Fibroblast of lung (primary cell): Measurements from ENCODE around the gene PTGFRN. TPM values are rescaled to one million over a fixed set of nuclear protein-coding genes. Genes with fewer than 3 reads are reported as not detected.

ENCODE experiments used
- DNase-seq, 2 donors: peaks; one replicate each; pipeline versions ENCODE4 v3.0.0 to v3.0.0-alpha.2; 2010; ENCODE audit warnings: low read depth in 2 of 2
- H2AFZ ChIP-seq: 2 replicates; pipeline ENCODE4 v1.5.1; 2012; ENCODE audit warnings: low read length, control low read depth, inconsistent platforms
- H3K27ac ChIP-seq: 2 replicates; pipeline ENCODE4 v1.5.1; 2011; ENCODE audit warnings: low read length, control low read depth; ENCODE audit not compliant: insufficient read depth
- H3K27me3 ChIP-seq: 2 replicates; pipeline ENCODE4 v1.5.1; 2011; ENCODE audit warnings: mild to moderate bottlenecking, low read length; ENCODE audit not compliant: control insufficient read depth, insufficient read depth
- H3K36me3 ChIP-seq: 2 replicates; pipeline ENCODE4 v1.5.1; 2011; ENCODE audit warnings: low read length; ENCODE audit not compliant: control insufficient read depth, insufficient read depth
- H3K4me1 ChIP-seq: 2 replicates; pipeline ENCODE4 v1.5.1; 2011; ENCODE audit warnings: low read length; ENCODE audit not compliant: control insufficient read depth, insufficient read depth; ENCODE audit errors: extremely low read depth
- H3K4me2 ChIP-seq: 2 replicates; pipeline ENCODE4 v1.5.1; 2011; ENCODE audit warnings: low read length, control low read depth; ENCODE audit not compliant: insufficient read depth; ENCODE audit errors: extremely low read depth
- H3K4me3 ChIP-seq, 4 experiments: fragments of 200-600 bp in 1 of 4; sonication (generic) in 1 of 4; replicated peaks in 1 of 4; 2 replicates each; pipeline ENCODE4 v1.5.1; 2011 to 2016; ENCODE audit warnings: low read length in 4 of 4, low read depth in 3 of 4, mild to moderate bottlenecking in 3 of 4, control low read depth in 2 of 4, inconsistent platforms in 1 of 4, mixed read lengths in 1 of 4; ENCODE audit not compliant: insufficient read depth in 1 of 4; ENCODE audit errors: control extremely low read depth in 1 of 4
- H3K79me2 ChIP-seq: 2 replicates; pipeline ENCODE4 v1.5.1; 2012; ENCODE audit warnings: mild to moderate bottlenecking, low read length, inconsistent platforms; ENCODE audit not compliant: control insufficient read depth, insufficient read depth
- H3K9ac ChIP-seq: 2 replicates; pipeline ENCODE4 v1.5.1; 2011; ENCODE audit warnings: mild to moderate bottlenecking, low read length, control low read depth; ENCODE audit not compliant: insufficient read depth
- H3K9me3 ChIP-seq: 2 replicates; pipeline ENCODE4 v1.5.1; 2012; ENCODE audit warnings: low read depth, low read length; ENCODE audit not compliant: control insufficient read depth, insufficient read depth
- H4K20me1 ChIP-seq: 2 replicates; pipeline ENCODE4 v1.5.1; 2011; ENCODE audit warnings: low read length; ENCODE audit not compliant: control insufficient read depth, insufficient read depth; ENCODE audit errors: extremely low read depth
- CTCF ChIP-seq, 2 donors: IDR thresholded peaks in 1 of 2; conservative IDR thresholded peaks in 1 of 2; 1 replicate in 1 of 2; 2 replicates in 1 of 2; pipeline ENCODE4 v1.5.1; 2011 to 2012; ENCODE audit warnings: low read length in 2 of 2, control low read depth in 1 of 2, inconsistent platforms in 1 of 2, low read depth in 1 of 2, mild to moderate bottlenecking in 1 of 2
- EZH2 ChIP-seq: IDR thresholded peaks from 2 replicates; pipeline ENCODE4 v1.5.1; 2012; ENCODE audit warnings: low read length, control low read depth, mild to moderate bottlenecking; ENCODE audit errors: missing control alignments
- polyA plus RNA-seq, 2 donors: library from polyadenylated mRNA; depleted of rRNA in 1 of 2; stranded (reverse) in 1 of 2; unstranded in 1 of 2; fragments of >200 nt; gene quantifications; 2 replicates each; pipeline ENCODE4 v1.2.1, GENCODE V29; 2011 to 2012; ENCODE audit warnings: missing spikeins in 1 of 2
- total RNA-seq: library from RNA; depleted of rRNA; stranded (reverse); fragments of >200 nt; gene quantifications from 2 replicates; pipeline ENCODE4 v1.2.1, GENCODE V29; 2014

PTGFRN gene
- total and polyA plus RNA-seq, 2 donors (not counting 1 experiment from before 2014, with no cell fraction given), result 0.72 to 1.2 TPM

GRCh38 chr1:116987256-116987555 is 77.5 kb downstream of the PTGFRN start:
- Histone ChIP-seq H3K9ac (no peak overlapping the region), H3K4me2 (no peak overlapping the region), H3K27me3 (no peaks in the 10 kb centered on the region), H3K4me1 (peaks cover 2% of the 10 kb centered on the region), H3K36me3 (no peaks in the 10 kb centered on the region), H3K9me3 (no peaks in the 10 kb centered on the region), H2AFZ (no peak overlapping the region), H3K79me2 (no peaks in the 10 kb centered on the region), H4K20me1 (no peaks in the 10 kb centered on the region), H3K27ac (no peak overlapping the region), H3K4me3 (no peak overlapping the region)
- TF ChIP-seq EZH2, result no peak
- TF ChIP-seq CTCF (conservative IDR thresholded peaks at IDR 0.05 in 1 of 2, IDR thresholded peaks at IDR 0.05 in 1 of 2; ENCODE audit: low read depth in 1 of 2, low read length in 2 of 2), result no peak
- no peak for DNase-seq

GRCh38 chr1:116988248-116988647 is 78.5 kb downstream of the PTGFRN start:
- DNase-seq, result peak; percentile 8 to 80
- Histone ChIP-seq H3K27me3 (no peaks in the 10 kb centered on the region), H3K9ac (no peak overlapping the region), H3K4me1 (peaks cover 2% of the 10 kb centered on the region), H3K27ac (no peak overlapping the region), H3K4me2 (no peak overlapping the region), H3K79me2 (no peaks in the 10 kb centered on the region), H3K9me3 (no peaks in the 10 kb centered on the region), H3K36me3 (no peaks in the 10 kb centered on the region), H3K4me3 (no peak overlapping the region), H2AFZ (no peak overlapping the region), H4K20me1 (no peaks in the 10 kb centered on the region)
- TF ChIP-seq CTCF (conservative IDR thresholded peaks at IDR 0.05 in 1 of 2, IDR thresholded peaks at IDR 0.05 in 1 of 2; ENCODE audit: low read depth in 1 of 2, low read length in 2 of 2) (no peak), EZH2 (no peak)

- Histone ChIP-seq H3K9ac (no peak overlapping the region), H3K79me2 (no peaks in the 10 kb centered on the region), H2AFZ (no peak overlapping the region), H3K4me1 (peaks cover 2% of the 10 kb centered on the region), H3K4me2 (no peak overlapping the region), H3K36me3 (no peaks in the 10 kb centered on the region), H4K20me1 (no peaks in the 10 kb centered on the region), H3K4me3 (no peak overlapping the region), H3K27ac (no peak overlapping the region), H3K27me3 (no peaks in the 10 kb centered on the region), H3K9me3 (no peaks in the 10 kb centered on the region)
- DNase-seq, result peak in 1 of 2 donors; percentile 73
- no peak for TF ChIP-seq EZH2
- no peak for TF ChIP-seq CTCF (conservative IDR thresholded peaks at IDR 0.05 in 1 of 2, IDR thresholded peaks at IDR 0.05 in 1 of 2; ENCODE audit: low read depth in 1 of 2, low read length in 2 of 2)
Measured at GRCh38 chr1:116988908-116989307, 79.2 kb downstream of the PTGFRN start.
